H1 (cell line): ENCODE data around the gene APOBEC3H. TPM values are rescaled to one million over a fixed set of nuclear protein-coding genes. Genes with fewer than 3 reads are reported as not detected.

Experiments used
- CTCF ChIA-PET: fragments of 300-600 bp; sonication (Branson Sonifier 250); formaldehyde crosslinking; loops from one replicate; lab custom pipeline; 2021; ENCODE audit not compliant: partially characterized antibody; lab: Charles Lee
- POLR2A ChIA-PET: fragments of 300-600 bp; sonication (Branson Sonifier 250); formaldehyde crosslinking; loops from one replicate; lab custom pipeline; 2021; ENCODE audit warnings: inconsistent platforms; ENCODE audit not compliant: partially characterized antibody; lab: Charles Lee
- DNase-seq, 2 experiments: peaks; one replicate each; pipeline versions ENCODE4 v3.0.0 to v3.0.0-alpha.2; 2010 to 2022; ENCODE audit warnings: low spot score in 2 of 2, low read depth in 1 of 2, mixed read lengths in 1 of 2
- FAIRE-seq: peaks from 2 replicates; lab custom pipeline; 2011; peaks lifted over from hg19 to GRCh38; lab: Jason Lieb, UNC
- H2AFZ ChIP-seq: 2 replicates; pipeline ENCODE4 v1.8.1; 2012; ENCODE audit warnings: low read length, inconsistent platforms
- H2AK5ac ChIP-seq: 2 replicates; pipeline ENCODE4 v1.6.1; 2013; ENCODE audit warnings: low read depth, low read length
- H2BK120ac ChIP-seq: replicated peaks from 2 replicates; pipeline ENCODE3; 2013; ENCODE audit warnings: low read depth, low read length, inconsistent platforms
- H2BK12ac ChIP-seq: 2 replicates; pipeline ENCODE4 v1.6.1; 2013; ENCODE audit warnings: low read depth, low read length
- H2BK15ac ChIP-seq: 2 replicates; pipeline ENCODE4 v1.6.1; 2013; ENCODE audit warnings: low read length
- H2BK20ac ChIP-seq: 2 replicates; pipeline ENCODE4 v1.6.1; 2013; ENCODE audit warnings: low read length
- H2BK5ac ChIP-seq: 2 replicates; pipeline ENCODE4 v1.6.1; 2013; ENCODE audit warnings: low read depth, low read length
- H3K14ac ChIP-seq: 2 replicates; pipeline ENCODE4 v1.6.1; 2013; ENCODE audit warnings: inconsistent platforms; ENCODE audit not compliant: insufficient read length
- H3K18ac ChIP-seq: 2 replicates; pipeline ENCODE4 v1.6.1; 2013; ENCODE audit warnings: low read length; ENCODE audit errors: extremely low read depth
- H3K23ac ChIP-seq: 2 replicates; pipeline ENCODE4 v1.6.1; 2013; ENCODE audit warnings: inconsistent platforms; ENCODE audit not compliant: insufficient read length
- H3K23me2 ChIP-seq: 2 replicates; pipeline ENCODE4 v1.6.1; 2013; ENCODE audit warnings: low read depth, low read length
- H3K27ac ChIP-seq: 2 replicates; pipeline ENCODE4 v1.6.1; 2011; ENCODE audit warnings: low read depth, low read length, inconsistent platforms
- H3K27me3 ChIP-seq, 4 experiments: replicated peaks in 1 of 4; 1 replicate in 1 of 4; 2 replicates in 3 of 4; pipeline versions ENCODE4 v1.6.1 to v1.8.1; 2011 to 2013; ENCODE audit warnings: low read length in 3 of 4, mild to moderate bottlenecking in 3 of 4, inconsistent platforms in 2 of 4, mixed read lengths in 2 of 4, moderate library complexity in 1 of 4; ENCODE audit not compliant: control insufficient read depth in 3 of 4, insufficient read depth in 3 of 4; ENCODE audit errors: extremely low read depth in 1 of 4
- H3K36me3 ChIP-seq, 4 experiments: 2 replicates each; pipeline versions ENCODE4 v1.6.1 to v1.8.1; 2011 to 2013; ENCODE audit warnings: mild to moderate bottlenecking in 4 of 4, low read length in 3 of 4, moderate library complexity in 2 of 4, control low read depth in 1 of 4, inconsistent platforms in 1 of 4; ENCODE audit not compliant: insufficient read depth in 4 of 4, control insufficient read depth in 2 of 4
- H3K4ac ChIP-seq: replicated peaks from 2 replicates; pipeline ENCODE3; 2013; ENCODE audit warnings: low read length, low read depth, mixed read lengths, inconsistent platforms; ENCODE audit not compliant: insufficient read length
- H3K4me1 ChIP-seq, 4 experiments: replicated peaks in 1 of 4; 1 replicate in 1 of 4; 2 replicates in 3 of 4; pipeline versions ENCODE4 v1.6.1 to v1.8.1; 2011 to 2013; ENCODE audit warnings: low read length in 3 of 4, inconsistent platforms in 2 of 4, mixed read lengths in 1 of 4; ENCODE audit not compliant: insufficient read depth in 4 of 4, control insufficient read depth in 3 of 4
- H3K4me2 ChIP-seq, 2 experiments: 2 replicates each; pipeline versions ENCODE4 v1.6.1 to v1.8.1; 2011 to 2013; ENCODE audit warnings: low read depth in 2 of 2, low read length in 2 of 2, control low read depth in 1 of 2, inconsistent platforms in 1 of 2, mild to moderate bottlenecking in 1 of 2; ENCODE audit not compliant: insufficient read depth in 1 of 2
- H3K4me3 ChIP-seq, 4 experiments: fragments of 200-600, 300-600 bp in 1 of 4; sonication (generic), shearing (Covaris generic), sonication (Bioruptor Twin) in 1 of 4; 2 replicates each; pipeline versions ENCODE4 v1.5.1 to v1.8.1; 2011 to 2016; ENCODE audit warnings: low read length in 4 of 4, low read depth in 3 of 4, control low read depth in 2 of 4, inconsistent platforms in 2 of 4, mild to moderate bottlenecking in 2 of 4, mixed read lengths in 1 of 4, moderate library complexity in 1 of 4; ENCODE audit not compliant: insufficient read depth in 2 of 4; ENCODE audit errors: extremely low read depth in 1 of 4
- H3K56ac ChIP-seq: replicated peaks from 2 replicates; pipeline ENCODE3; 2013; ENCODE audit warnings: low read depth, mild to moderate bottlenecking, mixed read lengths, low read length, inconsistent platforms; ENCODE audit not compliant: insufficient read length
- H3K79me1 ChIP-seq: 2 replicates; pipeline ENCODE4 v1.6.1; 2013; ENCODE audit warnings: low read depth, low read length, control low read depth
- H3K79me2 ChIP-seq, 2 experiments: 2 replicates each; pipeline versions ENCODE4 v1.6.1 to v1.8.1; 2012 to 2013; ENCODE audit warnings: low read length in 2 of 2, mild to moderate bottlenecking in 2 of 2, inconsistent platforms in 1 of 2; ENCODE audit not compliant: insufficient read depth in 2 of 2, control insufficient read depth in 1 of 2
- H3K9ac ChIP-seq, 4 experiments: replicated peaks in 1 of 4; 1 replicate in 1 of 4; 2 replicates in 3 of 4; pipeline versions ENCODE4 v1.6.1 to v1.8.1; 2011 to 2013; ENCODE audit warnings: low read depth in 3 of 4, low read length in 3 of 4, control low read depth in 2 of 4, mild to moderate bottlenecking in 2 of 4, moderate library complexity in 2 of 4, inconsistent platforms in 1 of 4; ENCODE audit errors: extremely low read depth in 1 of 4
- H3K9me3 ChIP-seq, 2 experiments: 2 replicates each; pipeline versions ENCODE4 v1.6.1 to v1.8.1; 2012 to 2013; ENCODE audit warnings: mild to moderate bottlenecking in 2 of 2, moderate library complexity in 2 of 2, control low read depth in 1 of 2, inconsistent platforms in 1 of 2, low read depth in 1 of 2, low read length in 1 of 2, mixed read lengths in 1 of 2; ENCODE audit not compliant: insufficient read depth in 2 of 2
- H4K20me1 ChIP-seq, 2 experiments: replicated peaks in 1 of 2; 2 replicates each; pipeline versions ENCODE3 to v1.8.1; 2011 to 2013; ENCODE audit warnings: inconsistent platforms in 2 of 2, low read length in 2 of 2, mild to moderate bottlenecking in 1 of 2; ENCODE audit not compliant: insufficient read depth in 2 of 2, control insufficient read depth in 1 of 2
- H4K5ac ChIP-seq: 2 replicates; pipeline ENCODE4 v1.6.1; 2013; ENCODE audit warnings: low read length, low read depth, mixed read lengths, inconsistent platforms; ENCODE audit not compliant: insufficient read length
- H4K8ac ChIP-seq: 2 replicates; pipeline ENCODE4 v1.8.0; 2013; ENCODE audit warnings: mild to moderate bottlenecking, moderate library complexity, low read length, inconsistent platforms; ENCODE audit not compliant: insufficient read depth; ENCODE audit errors: extremely low read depth
- H4K91ac ChIP-seq: replicated peaks from 2 replicates; pipeline ENCODE3; 2013; ENCODE audit warnings: low read length, mixed read lengths, inconsistent platforms; ENCODE audit not compliant: insufficient read length
- ASH2L ChIP-seq: fragments of 200-600, 300-600 bp; sonication (generic); IDR thresholded peaks from one replicate; pipeline ENCODE4 v1.7.1; 2017; ENCODE audit warnings: low read length
- PHF8 ChIP-seq: fragments of 200-600 bp; sonication (generic); conservative IDR thresholded peaks from 2 replicates; pipeline ENCODE4 v1.7.1; 2012; ENCODE audit warnings: low read depth, mild to moderate bottlenecking, inconsistent platforms, low read length, moderate library complexity
- RNF2 ChIP-seq: fragments of 200-900, 300-1000 bp; sonication (generic); IDR thresholded peaks from 2 replicates; pipeline ENCODE4 v1.7.1; 2016; ENCODE audit warnings: borderline replicate concordance, low read depth, mild to moderate bottlenecking, antibody characterized with exemption, low read length; ENCODE audit not compliant: poor library complexity, severe bottlenecking; ENCODE audit errors: missing control alignments
- SUZ12 ChIP-seq: fragments of 200-600 bp; sonication (generic); IDR thresholded peaks from 2 replicates; pipeline ENCODE4 v1.6.1; 2012; ENCODE audit warnings: mild to moderate bottlenecking, inconsistent platforms, low read length, moderate library complexity, mixed read lengths
- ZNF274 ChIP-seq: IDR thresholded peaks from 2 replicates; pipeline ENCODE4 v1.7.0; 2012; ENCODE audit warnings: low read length, borderline replicate concordance; ENCODE audit errors: extremely low read depth
- WGBS, 2 experiments: shearing (Covaris generic) in 1 of 2; methylation state at CpG; one replicate each; pipeline versions ENCODE4 v1.1.6 to v1.1.7; 2013 to 2015; ENCODE audit warnings: low lambda C conversion rate in 2 of 2, mixed read lengths in 2 of 2, inconsistent platforms in 1 of 2, low coverage in 1 of 2, missing lambda C conversion rate in 1 of 2; ENCODE audit not compliant: insufficient replicate concordance in 2 of 2, insufficient coverage in 1 of 2, insufficient read length in 1 of 2; ENCODE audit errors: extremely low coverage in 1 of 2, missing lambda C conversion rate in 1 of 2; 5-methylcytosine and 5-hydroxymethylcytosine counted together
- polyA plus RNA-seq, 7 experiments: library from polyadenylated mRNA; depleted of rRNA in 3 of 7; stranded (reverse) in 5 of 7; unstranded in 2 of 7; fragments of >200 nt in 5 of 7; fragments of 200-250 nt in 2 of 7; gene quantifications; 1 replicate in 5 of 7; 2 replicates in 1 of 7; 4 replicates in 1 of 7; pipeline versions ENCODE4 v1.2.1 to v1.2.3, GENCODE V29; 2011 to 2013; ENCODE audit warnings: missing spikeins in 2 of 7, mixed read lengths in 2 of 7
- total RNA-seq: library from RNA; stranded (reverse); fragmentation: NEBNext Ultra II Directional; extraction: Animal tissue kit (Norgen Biotek cat#: 25700); gene quantifications from 2 replicates; pipeline ENCODE4 v1.2.1, GENCODE V29; 2021

APOBEC3H gene
- total and polyA plus RNA-seq, 2 of the 8 experiments (the other 6 are each of a cell fraction or from before 2014, with no cell fraction given), result 0.47 to 0.56 TPM

DNA sequence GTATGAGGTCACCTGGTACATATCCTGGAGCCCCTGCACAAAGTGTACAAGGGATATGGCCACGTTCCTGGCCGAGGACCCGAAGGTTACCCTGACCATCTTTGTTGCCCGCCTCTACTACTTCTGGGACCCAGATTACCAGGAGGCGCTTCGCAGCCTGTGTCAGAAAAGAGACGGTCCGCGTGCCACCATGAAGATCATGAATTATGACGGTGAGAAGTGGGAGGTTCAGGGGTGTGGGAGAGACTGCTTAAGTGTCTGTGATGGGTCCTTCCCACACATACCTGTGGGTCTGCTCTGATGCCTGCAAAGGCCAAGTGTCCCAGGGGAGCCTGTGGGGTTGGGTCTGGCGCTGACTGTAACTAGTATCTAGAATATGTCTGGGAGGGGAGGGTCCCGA lies 16.0 kb upstream of the APOBEC3H start:
- Histone ChIP-seq H3K4me3 (no peak overlapping the region), H3K27ac (no peak overlapping the region), H2BK120ac (no peak overlapping the region), H4K20me1 (no peaks in the 10 kb centered on the region), H3K4ac (no peak overlapping the region), H3K23ac (no peak overlapping the region), H3K56ac (no peak overlapping the region), H4K91ac (no peak overlapping the region), H3K9ac (no peak overlapping the region), H3K9me3 (no peaks in the 10 kb centered on the region), H3K4me2 (no peak overlapping the region), H3K14ac (no peak overlapping the region), H3K36me3 (no peaks in the 10 kb centered on the region), H3K79me2 (no peaks in the 10 kb centered on the region), H3K18ac (no peak overlapping the region), H4K5ac (no peak overlapping the region), H2BK5ac (no peak overlapping the region), H2BK15ac (no peak overlapping the region), H3K27me3 (no peaks in the 10 kb centered on the region), H2BK12ac (no peak overlapping the region), H3K79me1 (no peaks in the 10 kb centered on the region), H4K8ac (no peak overlapping the region), H2AFZ (no peak overlapping the region), H2BK20ac (no peak overlapping the region), H3K4me1 (peaks cover 0 to 7% (median 1%) of the 10 kb centered on the region in 4 experiments; a peak in 4 of 7 replicates), H3K23me2 (no peaks in the 10 kb centered on the region), H2AK5ac (no peak overlapping the region)
- ChIA-PET POLR2A (interaction anchor here (1.5 kb wide), 1 partner anchor 33 kb away, joined by 3 read pairs; no protein-coding TSS in a partner anchor), CTCF (interaction anchor here (0.6 to 1.1 kb wide), 4 partner anchors 10 to 53 kb away, joined by 3 to 4 read pairs (median 3); partner anchors contain the start of gene APOBEC3H)
- DNase-seq (no peak), FAIRE-seq (no peak)
- no peak for TF ChIP-seq ASH2L
- TF ChIP-seq ZNF274, result no peak
- TF ChIP-seq RNF2, result no peak
- TF ChIP-seq PHF8, result no peak
- TF ChIP-seq SUZ12, result no peak
- 93% methylated on average over 12 of the region's 12 CpGs; no CpG with 5 or more reads in 1 of the 2 experiments for WGBS, 2 experiments
